ENCODE data around the gene PAPPA2.
"Not testable (repeated sequence)": the region's sequence is repeated elsewhere in the genome, so short reads cannot be mapped to it uniquely, and the experiment has no call there.

Gene PAPPA2

GRCh38 chr1:176462674-176463378, at the start of gene PAPPA2:
TSS of gene PAPPA2 (plus strand) at chr1:176463175. CDS start at chr1:176556323, 93,148 bp downstream.
- DNase-seq (ENCODE audit: extremely low read depth, low read depth): no peak
- no peak for TF ChIP-seq CTCF (IDR thresholded peaks at IDR 0.05; ENCODE audit: low read depth, low read length)

- DNase-seq (ENCODE audit: extremely low read depth, low read depth): no peak
- no peak for TF ChIP-seq CTCF (IDR thresholded peaks at IDR 0.05; ENCODE audit: low read depth, low read length)
These were observed 46.2 kb upstream of the PAPPA2 start for GRCh38 chr1:176416777-176417176.

- DNase-seq (ENCODE audit: extremely low read depth, low read depth): not testable (repeated sequence)
These were observed 43.4 kb upstream of the PAPPA2 start for GRCh38 chr1:176419608-176420007.

- TF ChIP-seq CTCF (IDR thresholded peaks at IDR 0.05; ENCODE audit: low read depth, low read length): no peak
- no peak for DNase-seq (ENCODE audit: extremely low read depth, low read depth)
These were observed 28.7 kb upstream of the PAPPA2 start for GRCh38 chr1:176434234-176434633.

- DNase-seq (ENCODE audit: extremely low read depth, low read depth): no peak
- TF ChIP-seq CTCF (IDR thresholded peaks at IDR 0.05; ENCODE audit: low read depth, low read length): no peak
These were observed 26.7 kb upstream of the PAPPA2 start for GRCh38 chr1:176436251-176436650.

GRCh38 chr1:176440176-176440575, 22.8 kb upstream of the PAPPA2 start:
- DNase-seq (ENCODE audit: extremely low read depth, low read depth): no peak
- no peak for TF ChIP-seq CTCF (IDR thresholded peaks at IDR 0.05; ENCODE audit: low read depth, low read length)

- TF ChIP-seq CTCF (IDR thresholded peaks at IDR 0.05; ENCODE audit: low read depth, low read length): no peak
- no peak for DNase-seq (ENCODE audit: extremely low read depth, low read depth)
These were observed 18.7 kb upstream of the PAPPA2 start for GRCh38 chr1:176444286-176444685.

- no peak for TF ChIP-seq CTCF (IDR thresholded peaks at IDR 0.05; ENCODE audit: low read depth, low read length)
- DNase-seq (ENCODE audit: extremely low read depth, low read depth): no peak
These were observed 17.6 kb upstream of the PAPPA2 start for GRCh38 chr1:176445402-176445801.

Measured in AG09319 (cell line).